GM21717 (cell line): ENCODE measurements around the gene ANKUB1.

ENCODE experiments used
- ATAC-seq: cut with Tn5 transposase; IDR thresholded peaks from one replicate; pipeline ENCODE4 v1.9.1; 2021; ENCODE audit warnings: mild to moderate bottlenecking, moderate library complexity; ENCODE audit not compliant: unreplicated experiment

ANKUB1 gene

GRCh38 chr3:149765762-149766334 is 26.5 kb downstream of the ANKUB1 start:
- ATAC-seq, result no peak

- no peak for ATAC-seq
These were observed 28.1 kb downstream of the ANKUB1 start for GRCh38 chr3:149764302-149764701.

GRCh38 chr3:149763565-149764195 is 28.7 kb downstream of the ANKUB1 start:
- no peak for ATAC-seq

DNA sequence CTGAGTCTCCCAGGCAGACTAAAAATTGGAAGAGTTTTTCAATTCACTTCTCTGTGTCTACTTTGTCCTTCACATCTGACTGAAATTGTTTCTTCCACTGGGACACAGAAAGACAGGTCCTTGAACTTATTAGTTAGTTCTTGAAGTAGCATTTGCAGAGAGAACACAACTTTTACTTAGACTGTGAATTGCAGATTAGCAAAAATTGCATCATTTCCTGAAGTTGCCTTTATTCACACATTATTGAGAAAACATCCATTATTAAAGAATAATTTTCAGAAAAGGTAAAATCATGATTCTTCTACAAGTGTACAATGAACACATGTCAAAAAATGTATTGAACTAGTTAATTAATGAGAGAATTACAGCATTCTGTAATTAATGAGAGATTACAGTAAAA is 38.6 kb downstream of the ANKUB1 start:
- no peak for ATAC-seq

DNA sequence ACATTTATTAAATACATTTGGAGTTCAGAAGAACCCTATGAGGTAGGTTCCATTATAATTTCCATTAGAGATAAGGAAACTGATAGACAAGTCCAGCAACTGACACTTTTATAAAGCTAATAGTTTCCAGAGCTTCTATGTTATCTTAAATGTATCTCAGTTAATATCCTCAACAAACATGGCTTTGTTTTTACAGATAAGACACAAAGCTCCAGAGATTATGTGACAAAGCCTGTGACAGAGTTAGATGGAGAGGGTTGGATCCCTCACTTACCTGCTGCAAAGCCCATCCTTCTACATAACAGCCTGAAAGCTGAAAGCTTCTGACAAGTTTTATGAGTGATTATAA is 39.6 kb downstream of the ANKUB1 start:
- ATAC-seq, result no peak

DNA sequence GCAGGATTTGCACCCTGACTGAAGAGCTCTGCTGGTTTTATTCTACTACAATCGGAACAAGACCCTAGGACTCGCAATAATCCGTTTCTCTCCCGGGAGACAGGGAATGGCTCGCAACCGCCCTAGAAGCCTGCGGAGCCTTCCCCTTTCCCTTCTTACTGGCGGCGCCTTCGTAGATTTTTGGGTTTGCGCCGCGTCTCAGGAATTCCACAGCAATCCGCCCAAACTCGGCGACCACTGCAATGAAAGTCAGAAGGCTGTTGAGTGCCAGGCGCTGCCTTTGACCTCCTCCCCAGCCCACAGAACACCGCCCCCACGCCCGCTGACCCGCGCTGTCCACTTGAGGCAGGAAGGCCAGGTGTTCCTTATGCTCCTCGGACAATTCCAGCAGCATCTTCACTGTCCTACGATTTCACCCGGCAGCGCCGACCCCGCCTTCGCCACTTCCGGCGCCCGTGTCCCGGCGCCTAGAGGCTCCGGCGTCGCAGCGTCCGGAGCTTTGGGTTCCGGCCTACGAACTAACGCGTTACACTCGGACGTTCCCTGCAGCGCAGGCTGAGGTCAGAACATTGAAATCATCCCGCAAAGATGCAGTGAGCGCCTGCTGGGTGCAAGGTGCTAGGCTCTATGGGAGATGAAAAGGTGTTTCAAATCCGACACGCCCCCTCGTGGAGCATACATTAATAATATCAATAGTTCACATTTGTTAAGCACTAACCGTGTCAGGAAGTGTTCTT is 40.1 kb downstream of the ANKUB1 start, which contains the start of gene COMMD2:
COMMD2 (minus strand) TSS at position 439 of the 737 bp plus-strand sequence; CDS start at position 394, 45 bp downstream.
- peak; percentile 99 for ATAC-seq

DNA sequence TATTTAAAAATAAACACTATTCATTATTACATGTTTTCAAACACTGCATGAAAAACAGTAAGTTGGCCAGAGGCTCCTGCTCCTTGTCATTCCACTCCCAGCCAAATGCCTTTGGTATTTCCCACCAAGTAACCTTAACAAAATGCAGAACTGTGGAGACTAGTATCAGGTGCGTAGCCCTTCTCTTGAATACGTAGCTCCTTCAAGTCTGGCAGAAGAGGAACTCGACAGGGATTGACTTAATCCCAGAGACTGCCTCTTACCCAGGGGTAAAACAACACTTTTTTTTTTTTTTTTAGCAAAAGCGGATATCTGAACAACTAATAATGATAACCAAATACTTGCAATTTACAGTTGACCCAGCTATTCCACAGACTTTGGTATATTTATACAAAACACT is 40.8 kb downstream of the ANKUB1 start:
- ATAC-seq, result no peak

GRCh38 chr3:149744606-149745005 is 47.7 kb downstream of the ANKUB1 start:
- no peak for ATAC-seq

GRCh38 chr3:149744151-149744550 is 48.2 kb downstream of the ANKUB1 start:
- no peak for ATAC-seq

DNA sequence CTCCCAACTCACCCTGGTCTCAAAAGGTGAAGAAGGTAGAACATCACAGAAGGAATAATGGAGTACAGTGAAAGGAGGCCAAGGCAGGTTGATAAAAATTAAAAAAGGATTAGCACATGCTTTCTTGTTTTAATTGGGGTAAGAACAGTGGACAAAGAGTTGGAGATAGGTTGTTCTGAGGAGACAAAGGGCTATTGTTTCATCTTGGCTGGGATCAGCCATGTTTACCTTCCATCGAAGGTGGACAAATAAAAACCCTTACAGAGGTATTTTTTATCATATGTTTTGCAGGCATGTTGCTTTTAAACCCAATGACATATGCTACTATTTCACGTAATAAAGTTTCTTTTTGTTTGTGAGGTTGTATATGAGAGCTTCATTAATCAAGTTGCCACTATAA is 53.0 kb downstream of the ANKUB1 start:
- ATAC-seq, result no peak

DNA sequence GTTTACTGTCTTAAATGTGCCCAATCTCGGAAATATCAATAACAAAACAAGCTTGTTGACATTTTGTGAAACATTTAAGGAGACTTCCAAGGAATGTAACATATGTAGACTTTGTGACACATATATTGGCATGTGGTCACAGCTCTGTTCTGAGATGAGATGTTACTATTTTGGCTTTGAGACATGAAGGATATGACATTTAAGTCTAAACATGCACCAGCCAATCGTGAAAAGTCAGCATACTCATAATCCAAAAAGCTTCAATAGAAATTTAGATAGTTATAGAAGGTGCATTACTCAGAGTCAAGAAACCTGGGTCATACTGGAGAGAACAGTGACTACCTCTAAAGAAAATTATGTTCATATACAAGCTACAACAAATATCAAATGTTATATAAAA is 53.5 kb downstream of the ANKUB1 start:
- no peak for ATAC-seq

- ATAC-seq, result no peak
These were observed 55.5 kb downstream of the ANKUB1 start for GRCh38 chr3:149736953-149737205.

DNA sequence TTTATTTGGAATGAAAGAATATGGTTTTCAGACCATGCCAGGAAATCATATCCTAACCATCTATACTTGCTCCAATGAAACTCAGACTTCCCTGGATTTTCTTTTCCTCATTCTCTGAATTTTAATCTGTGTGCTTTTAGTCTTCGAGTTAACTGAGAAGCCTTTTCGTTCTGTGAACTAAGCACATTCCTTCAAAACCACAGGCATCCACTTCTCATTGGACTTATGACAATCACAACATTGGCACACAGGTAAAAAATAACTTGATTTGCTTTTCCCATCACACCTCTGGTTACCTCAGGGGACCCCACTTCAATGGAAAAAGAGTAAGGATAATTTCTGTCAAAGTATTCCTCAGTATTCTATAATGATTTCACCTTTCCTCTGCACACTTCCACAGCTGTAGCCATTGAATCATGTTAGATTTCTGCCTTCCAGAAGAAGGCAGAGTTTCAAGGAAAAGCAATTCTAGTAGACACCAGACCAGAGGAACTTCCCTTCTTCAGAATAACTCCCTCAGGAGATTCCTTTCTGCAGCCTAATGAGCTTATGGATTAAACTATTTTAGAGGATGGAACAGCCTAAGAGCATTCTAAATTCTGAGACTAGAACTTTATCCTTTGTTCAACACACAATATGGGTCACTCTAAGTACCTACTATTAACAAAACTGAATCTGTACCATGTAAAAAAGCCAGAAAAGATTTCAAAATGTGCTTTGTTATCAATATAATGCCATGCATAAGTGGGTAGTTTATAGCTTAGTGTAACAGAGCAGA is 56.0 kb downstream of the ANKUB1 start:
- ATAC-seq, result no peak

DNA sequence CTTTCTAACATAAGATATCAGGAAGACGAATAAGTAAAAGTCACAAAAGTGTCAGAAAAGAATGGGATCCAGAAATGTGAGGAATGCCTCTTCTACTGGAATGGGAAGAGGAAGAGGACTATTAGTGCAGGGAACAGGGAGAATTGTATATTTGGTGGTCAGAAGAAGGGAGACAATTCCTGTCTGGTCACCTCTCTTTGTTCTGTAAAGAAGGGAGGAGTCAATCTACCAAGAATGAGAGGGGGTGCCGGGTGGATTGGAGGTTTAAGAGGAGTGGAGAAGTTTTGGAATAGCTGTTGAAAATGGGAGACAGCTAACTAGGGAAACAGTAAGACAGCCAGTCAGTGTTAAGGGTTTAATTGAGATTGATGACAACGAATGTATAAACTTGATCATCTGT is 60.1 kb downstream of the ANKUB1 start:
- no peak for ATAC-seq

DNA sequence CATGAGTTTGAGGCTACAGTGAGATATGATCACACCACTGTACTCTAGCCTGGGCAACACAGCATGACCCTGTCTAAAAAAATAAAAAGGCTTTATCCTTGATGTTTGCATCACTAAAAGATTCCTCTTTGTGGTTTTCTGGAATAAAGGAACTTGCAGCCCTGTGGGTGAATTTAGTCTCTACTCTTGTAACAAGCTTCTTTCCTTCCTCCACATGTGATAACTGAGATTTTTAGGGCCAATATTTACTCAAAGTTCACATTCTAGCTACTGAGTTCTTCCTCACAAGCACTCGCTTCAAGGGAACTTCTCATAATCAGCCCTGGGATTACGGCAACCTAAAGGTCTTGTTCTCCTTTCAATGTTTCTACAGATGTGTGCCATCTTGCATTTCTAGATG is 64.7 kb downstream of the ANKUB1 start:
- no peak for ATAC-seq

DNA sequence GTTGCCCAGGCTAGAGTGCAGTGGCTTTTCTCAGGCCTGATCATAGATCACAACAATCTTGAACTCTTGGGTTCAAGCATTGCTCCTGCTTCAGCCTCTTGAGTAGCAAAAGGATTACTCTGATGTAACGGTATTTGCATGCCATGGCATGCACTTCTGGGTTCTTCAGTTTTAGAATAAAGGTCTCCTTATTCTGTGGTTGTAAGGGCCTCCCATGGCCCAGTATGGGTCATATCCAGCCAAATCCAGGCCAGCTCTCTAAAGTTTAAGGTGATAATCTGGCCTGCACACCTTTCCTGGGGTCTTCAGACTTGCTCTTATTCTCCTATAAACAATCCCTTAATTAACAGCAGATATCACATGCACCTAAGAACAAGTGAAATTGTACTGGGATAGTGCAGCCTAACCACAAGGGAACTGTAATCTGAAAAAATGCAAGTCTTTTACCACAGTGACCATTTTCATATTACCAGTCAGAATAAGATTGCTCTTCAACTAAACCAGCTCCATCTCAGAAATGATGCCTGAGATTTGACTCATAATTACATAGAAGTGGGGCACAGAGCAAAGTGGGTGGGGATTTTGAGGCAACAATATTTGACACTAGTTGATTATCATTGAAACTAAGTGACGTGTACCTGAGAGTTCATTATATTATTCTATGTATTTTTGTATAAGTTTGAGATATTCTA is 65.5 kb downstream of the ANKUB1 start:
- peak; percentile 95 for ATAC-seq

DNA sequence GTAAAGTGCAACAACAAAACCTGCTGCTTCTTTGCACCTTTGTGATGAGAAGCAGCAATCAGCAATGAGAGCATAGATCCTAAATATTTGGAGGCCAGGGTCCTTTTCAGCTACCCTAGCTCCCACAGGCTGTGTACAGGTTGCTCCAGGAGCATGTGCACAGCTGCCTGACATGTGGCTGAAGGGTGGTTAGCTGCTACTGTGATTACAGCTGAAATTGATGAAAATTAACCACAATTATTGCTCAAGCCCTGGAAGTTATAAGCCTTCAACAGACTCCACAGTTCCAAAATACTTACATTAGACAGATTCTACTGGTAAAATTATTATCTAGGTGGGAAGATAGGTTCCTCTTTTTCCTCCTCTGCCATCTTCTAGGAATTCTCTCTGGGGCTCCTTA is 68.6 kb downstream of the ANKUB1 start:
- ATAC-seq, result no peak

DNA sequence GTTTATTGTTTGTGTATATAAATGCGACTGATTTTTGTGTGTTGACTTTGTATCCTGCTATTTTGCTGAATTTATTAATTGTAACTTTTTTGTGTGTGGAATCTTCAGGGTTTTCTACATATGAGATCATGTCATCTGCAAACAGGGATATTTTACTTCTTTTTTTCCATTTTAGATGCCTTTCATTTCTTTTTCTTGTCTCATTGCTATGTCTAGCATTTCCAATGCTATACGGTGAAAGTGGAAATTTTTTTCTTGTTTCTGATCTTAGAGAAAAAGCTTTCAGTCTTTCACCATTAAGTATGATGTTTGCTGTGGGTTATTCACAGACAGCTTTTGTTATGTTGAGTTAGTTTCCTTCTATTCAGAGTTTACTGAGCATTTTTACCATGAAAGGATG is 71.4 kb downstream of the ANKUB1 start:
- ATAC-seq, result no peak

GRCh38 chr3:149717391-149718056 is 74.8 kb downstream of the ANKUB1 start:
- ATAC-seq, result no peak

DNA sequence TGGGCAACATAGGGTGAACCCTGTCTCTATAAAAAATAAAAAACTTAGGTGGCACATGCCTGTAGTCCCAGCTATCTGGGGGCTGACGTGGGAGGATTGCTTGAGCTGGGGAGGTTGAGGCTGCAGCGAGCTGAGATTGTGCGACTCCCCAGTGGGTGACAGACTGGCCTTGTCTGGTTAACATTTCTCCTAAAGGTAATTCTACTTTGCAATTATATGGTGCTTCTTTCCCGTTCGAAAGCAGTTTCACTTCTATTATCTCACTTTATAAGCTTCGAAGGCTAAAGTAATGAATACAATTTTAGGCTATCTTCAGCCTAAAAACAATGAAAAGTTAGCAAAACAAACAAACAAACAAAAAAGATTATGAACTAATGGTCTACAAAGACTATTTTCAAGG is 75.4 kb downstream of the ANKUB1 start:
- no peak for ATAC-seq

- ATAC-seq, result no peak
These were observed 77.1 kb downstream of the ANKUB1 start for GRCh38 chr3:149715247-149715646.
